ENCODE measurements around the gene STEAP1B.

STEAP1B gene

DNA sequence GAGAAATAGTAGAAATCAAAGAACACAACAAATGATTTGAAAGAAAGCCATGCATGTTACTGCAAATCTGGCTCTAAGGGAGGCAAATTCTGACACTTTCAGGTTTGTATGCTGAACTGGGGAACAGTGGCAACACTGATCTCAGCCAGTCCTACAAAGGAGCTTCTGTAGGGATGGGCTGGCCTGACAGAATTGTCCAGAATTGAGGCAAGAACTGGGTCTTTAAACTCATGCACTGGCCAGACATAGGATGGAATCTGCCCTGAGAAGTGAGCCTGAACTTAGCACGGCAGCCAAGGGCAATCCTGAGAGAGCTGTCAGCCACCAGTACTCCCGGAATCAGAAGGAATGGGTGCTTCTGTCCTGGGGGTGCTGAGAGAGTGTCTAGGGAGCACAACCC lies 72.1 kb downstream of the STEAP1B start:
- no peaks in the 10 kb centered on the region for H3K4me1 Mint-ChIP-seq (ENCODE audit: low read depth in 2 of 2)
- H3K27ac Mint-ChIP-seq = no peak overlapping the region
- ATAC-seq (replicated peaks) (no peak), DNase-seq (no peak)
- no peaks in the 10 kb centered on the region for H3K36me3 Mint-ChIP-seq (ENCODE audit: insufficient read depth)
- no peak overlapping the region for H3K4me3 Mint-ChIP-seq
- H3K9me3 Mint-ChIP-seq = no peaks in the 10 kb centered on the region
- H3K27me3 Mint-ChIP-seq = peaks cover 0 to 3% of the 10 kb centered on the region in 2 donors

DNA sequence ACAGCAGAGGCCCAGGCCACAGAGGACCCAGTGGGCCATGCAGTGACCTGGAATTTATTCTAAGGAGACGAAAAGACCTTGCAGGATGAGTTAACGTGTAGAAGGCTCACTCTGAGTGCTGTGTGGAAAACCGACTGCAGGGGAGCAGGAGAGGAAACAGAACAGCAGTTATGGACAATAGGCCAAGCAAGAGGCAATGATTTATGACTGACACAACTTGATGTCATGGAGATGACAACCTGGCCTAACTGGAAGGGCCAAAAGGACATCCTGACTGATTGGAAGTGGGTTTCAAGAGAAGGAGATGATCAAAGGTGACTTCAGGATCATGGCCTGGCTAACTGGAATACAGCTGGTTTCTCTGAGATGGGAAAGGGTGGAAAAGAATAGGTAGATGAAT lies 72.9 kb downstream of the STEAP1B start:
- ATAC-seq (replicated peaks) = no peak
- no peaks in the 10 kb centered on the region for H3K36me3 Mint-ChIP-seq (ENCODE audit: insufficient read depth)
- H3K9me3 Mint-ChIP-seq = no peaks in the 10 kb centered on the region
- H3K4me1 Mint-ChIP-seq (ENCODE audit: low read depth in 2 of 2) = no peaks in the 10 kb centered on the region
- H3K27ac Mint-ChIP-seq = no peak overlapping the region
- no peaks in the 10 kb centered on the region for H3K27me3 Mint-ChIP-seq
- DNase-seq = no peak
- no peak overlapping the region for H3K4me3 Mint-ChIP-seq

DNA sequence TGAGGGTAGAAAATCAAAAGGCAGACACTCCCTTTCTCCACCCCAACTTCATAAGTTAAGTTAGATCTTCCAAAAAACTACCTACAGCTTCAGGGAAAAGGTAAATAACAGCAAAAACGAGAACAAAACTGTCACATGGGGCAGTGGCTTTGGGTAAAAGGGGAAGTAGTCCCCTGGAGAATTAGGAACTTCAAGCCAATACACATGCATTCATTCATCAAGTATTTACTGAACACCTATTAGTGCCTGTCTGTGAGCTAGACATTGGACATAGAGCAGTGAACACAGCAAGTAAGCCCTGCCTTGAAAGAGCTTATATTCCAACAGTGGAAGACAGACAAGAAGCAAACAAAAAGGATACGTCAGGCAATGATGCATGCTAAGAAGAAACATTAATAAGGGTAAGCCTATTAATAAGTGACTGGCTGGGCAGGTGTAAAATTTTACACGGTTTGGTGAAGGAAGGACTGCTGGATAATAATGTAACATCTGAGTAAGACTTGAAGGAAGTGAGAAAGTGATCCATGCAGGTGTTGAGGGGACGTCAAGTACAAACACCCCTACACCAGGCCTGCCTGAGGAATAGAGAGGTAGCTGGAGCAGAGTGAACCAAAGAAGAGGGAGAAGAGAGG lies 73.4 kb downstream of the STEAP1B start:
- Mint-ChIP-seq H3K4me3 (no peak overlapping the region), H3K4me1 (ENCODE audit: low read depth in 2 of 2) (no peaks in the 10 kb centered on the region), H3K36me3 (ENCODE audit: insufficient read depth) (no peaks in the 10 kb centered on the region), H3K27ac (no peak overlapping the region), H3K9me3 (no peaks in the 10 kb centered on the region), H3K27me3 (no peaks in the 10 kb centered on the region)
- no peak for DNase-seq
- ATAC-seq (replicated peaks) = no peak

DNA sequence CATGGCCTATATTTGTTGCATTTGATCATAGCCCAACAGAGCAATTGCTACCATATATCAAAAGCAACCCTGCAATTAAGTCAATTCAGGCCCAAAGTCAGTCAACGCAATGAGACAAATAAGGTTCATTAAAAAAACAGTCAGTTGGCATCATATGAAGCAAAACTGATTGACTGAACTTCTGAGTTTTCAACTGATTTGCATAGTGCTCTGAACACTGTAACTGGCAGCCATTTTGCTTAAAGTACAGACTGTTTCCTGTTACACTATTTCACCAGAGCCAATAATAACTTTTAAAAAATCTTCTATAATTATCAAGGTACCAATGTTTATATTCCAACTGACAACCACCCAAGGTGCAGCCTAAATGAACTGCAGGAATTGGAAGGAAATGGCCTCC lies 74.6 kb downstream of the STEAP1B start:
- no peak for DNase-seq
- Mint-ChIP-seq H3K9me3 (no peaks in the 10 kb centered on the region), H3K27me3 (no peaks in the 10 kb centered on the region), H3K4me1 (ENCODE audit: low read depth in 2 of 2) (no peaks in the 10 kb centered on the region), H3K27ac (no peak overlapping the region), H3K4me3 (no peak overlapping the region), H3K36me3 (ENCODE audit: insufficient read depth) (no peaks in the 10 kb centered on the region)
- no peak for ATAC-seq (replicated peaks)

DNA sequence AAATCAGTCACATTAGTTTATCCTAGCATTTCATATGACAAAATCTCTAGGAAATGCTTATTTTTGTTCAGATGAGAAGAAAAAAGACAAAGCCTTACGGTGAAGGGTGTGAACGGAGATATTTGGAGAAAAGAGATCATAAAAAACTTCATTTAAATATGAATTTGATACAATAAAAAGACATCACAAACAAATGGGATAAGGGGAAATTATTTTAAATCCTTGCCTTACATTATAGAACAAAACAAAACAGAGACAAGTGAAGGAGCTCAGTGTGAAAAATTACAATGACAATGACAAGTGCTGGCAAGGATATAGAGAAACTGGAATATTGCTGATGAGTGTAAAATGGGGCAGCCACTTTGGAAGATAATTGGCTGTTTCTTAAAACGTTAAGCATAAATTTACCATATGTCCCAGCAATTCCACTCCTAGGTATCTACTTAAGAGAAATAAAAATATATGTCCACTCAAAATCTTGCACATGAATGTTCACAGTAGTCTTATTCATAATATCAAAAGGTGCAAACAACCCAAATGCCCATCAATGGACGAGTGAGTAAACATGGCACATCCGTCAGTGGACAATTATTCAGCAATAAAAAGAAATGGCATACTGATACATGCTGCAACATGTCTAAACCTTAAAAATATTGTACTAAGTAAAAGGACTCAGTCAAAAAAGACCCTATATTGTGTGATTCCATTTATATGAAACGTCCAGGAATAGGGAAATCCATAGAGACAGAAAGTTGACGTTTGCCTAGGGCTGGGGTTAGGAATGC lies 77.0 kb downstream of the STEAP1B start:
- no peaks in the 10 kb centered on the region for H3K36me3 Mint-ChIP-seq (ENCODE audit: insufficient read depth)
- no peak overlapping the region for H3K4me3 Mint-ChIP-seq
- H3K27me3 Mint-ChIP-seq = no peaks in the 10 kb centered on the region
- no peaks in the 10 kb centered on the region for H3K9me3 Mint-ChIP-seq
- DNase-seq = no peak
- H3K4me1 Mint-ChIP-seq (ENCODE audit: low read depth in 2 of 2) = no peaks in the 10 kb centered on the region
- H3K27ac Mint-ChIP-seq = no peak overlapping the region
- ATAC-seq (replicated peaks) = no peak

DNA sequence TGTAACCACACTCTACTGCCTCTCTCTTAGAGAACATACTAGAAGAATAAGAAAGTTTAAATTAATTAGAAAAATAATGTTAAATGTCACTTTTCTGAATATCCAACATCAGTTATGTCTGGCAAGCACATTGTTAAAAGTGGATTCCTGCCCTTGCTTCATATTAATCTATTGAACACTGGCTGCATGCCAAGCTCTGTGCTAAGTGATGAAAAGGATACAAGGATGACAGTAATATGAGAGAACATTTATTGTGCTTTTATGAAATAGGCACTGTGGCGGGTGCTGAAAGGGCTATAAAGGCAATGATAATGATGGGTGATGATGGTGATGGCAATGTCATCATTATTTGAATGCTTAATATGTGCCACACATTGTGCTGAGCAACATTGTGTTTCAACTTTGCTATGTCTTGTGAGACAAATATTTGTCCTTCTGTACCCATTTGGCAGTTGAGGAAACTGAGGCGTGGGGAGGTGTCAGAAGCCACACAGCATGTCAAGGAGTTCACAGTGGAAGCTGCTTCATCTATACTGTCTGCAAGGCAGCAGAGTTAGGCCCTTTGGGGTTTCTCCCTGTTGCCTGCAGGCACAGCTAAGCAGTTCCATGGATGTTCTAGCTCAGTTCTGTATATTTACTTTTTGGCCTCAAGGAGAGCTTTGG lies 78.9 kb downstream of the STEAP1B start:
- DNase-seq (no peak), ATAC-seq (replicated peaks) (no peak)
- H3K4me3 Mint-ChIP-seq = no peak overlapping the region
- H3K9me3 Mint-ChIP-seq = no peaks in the 10 kb centered on the region
- H3K36me3 Mint-ChIP-seq (ENCODE audit: insufficient read depth) = no peaks in the 10 kb centered on the region
- no peak overlapping the region for H3K27ac Mint-ChIP-seq
- H3K27me3 Mint-ChIP-seq = peaks cover 0 to 7% of the 10 kb centered on the region in 2 donors
- no peaks in the 10 kb centered on the region for H3K4me1 Mint-ChIP-seq (ENCODE audit: low read depth in 2 of 2)

DNA sequence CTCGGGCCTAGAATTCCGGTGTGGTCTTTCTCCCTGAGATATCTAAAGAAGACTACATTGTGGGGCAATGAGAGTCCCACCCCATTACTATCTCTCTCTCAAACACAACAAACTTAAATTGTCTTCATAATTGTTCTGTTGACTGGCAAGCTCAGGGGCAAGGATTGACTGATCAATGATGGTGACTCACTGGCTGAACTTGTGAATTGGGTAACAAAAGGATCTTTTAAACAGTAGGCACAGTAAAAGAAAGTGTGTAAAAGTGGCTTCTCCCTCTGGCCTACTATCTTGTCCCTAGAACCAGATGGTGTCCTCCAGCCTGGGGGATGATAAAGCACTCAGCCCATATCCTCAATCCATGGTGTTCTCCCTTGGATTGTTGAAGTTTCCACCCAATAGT lies 80.0 kb downstream of the STEAP1B start:
- peaks cover 0 to 8% of the 10 kb centered on the region in 2 donors for H3K27me3 Mint-ChIP-seq
- no peak overlapping the region for H3K4me3 Mint-ChIP-seq
- no peak overlapping the region for H3K27ac Mint-ChIP-seq
- H3K4me1 Mint-ChIP-seq (ENCODE audit: low read depth in 2 of 2) = no peaks in the 10 kb centered on the region
- DNase-seq (no peak), ATAC-seq (replicated peaks) (no peak)
- H3K36me3 Mint-ChIP-seq (ENCODE audit: insufficient read depth) = no peaks in the 10 kb centered on the region
- H3K9me3 Mint-ChIP-seq = no peaks in the 10 kb centered on the region

DNA sequence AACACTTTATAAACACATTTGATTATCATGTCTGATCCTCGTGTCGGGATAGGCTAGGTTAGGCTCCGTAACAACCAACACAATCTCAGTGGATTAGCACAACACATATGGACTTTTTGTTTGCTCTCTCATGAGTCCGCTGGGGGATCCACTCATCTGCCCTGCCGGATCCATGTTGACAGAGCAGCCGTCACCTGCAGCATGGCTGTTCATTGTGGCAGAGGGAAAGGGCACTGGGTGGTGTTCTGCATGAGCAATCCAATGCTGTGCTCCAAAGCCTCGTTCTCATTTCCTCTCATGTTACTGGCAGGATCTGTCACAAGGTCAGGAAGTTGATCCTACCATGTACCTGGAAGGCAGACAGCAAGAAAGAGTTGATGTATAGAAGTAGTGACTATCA lies 80.5 kb downstream of the STEAP1B start:
- H3K36me3 Mint-ChIP-seq (ENCODE audit: insufficient read depth) = no peaks in the 10 kb centered on the region
- H3K4me3 Mint-ChIP-seq = no peak overlapping the region
- no peaks in the 10 kb centered on the region for H3K9me3 Mint-ChIP-seq
- DNase-seq (no peak), ATAC-seq (replicated peaks) (no peak)
- H3K4me1 Mint-ChIP-seq (ENCODE audit: low read depth in 2 of 2) = no peaks in the 10 kb centered on the region
- peaks cover 3 to 13% of the 10 kb centered on the region in 2 donors for H3K27me3 Mint-ChIP-seq
- H3K27ac Mint-ChIP-seq = no peak overlapping the region

DNA sequence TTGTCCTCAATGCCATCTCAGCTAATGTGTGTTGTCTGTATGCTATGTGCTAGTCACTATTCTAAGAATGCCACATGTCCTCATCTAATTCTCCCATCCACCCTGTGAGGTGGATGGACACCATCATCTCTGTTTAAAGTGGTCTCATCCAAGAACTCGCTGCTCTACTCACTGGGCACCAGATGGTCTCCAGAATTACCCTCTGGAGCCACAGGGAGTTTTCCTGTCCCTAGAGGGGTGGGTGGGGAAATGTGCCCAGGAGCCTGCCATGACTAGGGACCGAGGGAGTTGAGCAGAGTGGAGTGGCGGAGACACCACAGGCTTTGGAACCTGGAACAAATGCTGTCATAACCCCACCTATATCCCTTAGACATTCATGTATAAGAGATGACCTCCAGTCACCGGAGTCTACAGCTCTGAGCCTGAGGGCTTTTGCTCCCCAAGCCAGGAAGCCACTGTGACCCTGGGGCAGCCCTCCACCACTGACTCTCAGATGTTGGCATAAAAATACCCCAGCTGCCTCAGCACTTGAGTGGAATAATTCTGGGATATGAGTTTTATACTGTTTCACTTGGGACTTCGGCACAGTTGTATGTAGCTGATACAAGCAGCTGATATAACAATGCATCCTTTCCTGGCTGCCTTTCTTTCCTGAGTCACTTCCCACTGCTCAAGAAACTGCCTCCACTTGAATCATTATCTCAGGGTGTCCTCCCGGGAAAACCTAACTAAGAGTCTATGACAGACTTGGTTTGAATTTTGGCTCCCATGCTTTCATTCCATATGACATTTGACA lies 81.5 kb downstream of the STEAP1B start:
- Mint-ChIP-seq H3K9me3 (no peaks in the 10 kb centered on the region), H3K27ac (no peak overlapping the region), H3K27me3 (peaks cover 5 to 22% of the 10 kb centered on the region in 2 donors), H3K4me3 (no peak overlapping the region), H3K36me3 (ENCODE audit: insufficient read depth) (no peaks in the 10 kb centered on the region), H3K4me1 (ENCODE audit: low read depth in 2 of 2) (no peaks in the 10 kb centered on the region)
- ATAC-seq (replicated peaks) (no peak), DNase-seq (no peak)

DNA sequence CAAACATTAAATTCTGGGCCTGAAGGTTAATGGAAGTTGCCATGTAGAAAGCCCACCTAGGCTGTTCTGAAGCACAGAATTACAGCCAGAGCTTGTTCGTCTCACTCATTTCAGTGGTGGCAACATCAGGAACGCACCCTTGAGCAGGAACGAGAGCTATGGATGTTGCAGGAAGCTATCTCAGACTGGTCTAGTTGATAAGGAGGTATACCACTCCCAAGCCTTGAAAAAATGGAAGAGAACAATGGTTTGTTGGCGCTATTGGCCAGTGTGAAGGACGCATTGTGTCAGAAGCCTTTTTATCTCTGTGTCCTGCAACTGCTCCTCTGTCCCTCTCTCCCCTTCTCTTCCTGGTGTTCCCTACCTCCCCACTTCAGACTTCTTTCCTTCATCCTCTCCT lies 82.1 kb downstream of the STEAP1B start:
- ATAC-seq (replicated peaks) (no peak), DNase-seq (no peak)
- H3K27ac Mint-ChIP-seq = no peak overlapping the region
- no peak overlapping the region for H3K4me3 Mint-ChIP-seq
- H3K9me3 Mint-ChIP-seq = no peaks in the 10 kb centered on the region
- H3K4me1 Mint-ChIP-seq (ENCODE audit: low read depth in 2 of 2) = no peaks in the 10 kb centered on the region
- H3K36me3 Mint-ChIP-seq (ENCODE audit: insufficient read depth) = no peaks in the 10 kb centered on the region
- H3K27me3 Mint-ChIP-seq = peaks cover 5 to 28% of the 10 kb centered on the region in 2 donors

DNA sequence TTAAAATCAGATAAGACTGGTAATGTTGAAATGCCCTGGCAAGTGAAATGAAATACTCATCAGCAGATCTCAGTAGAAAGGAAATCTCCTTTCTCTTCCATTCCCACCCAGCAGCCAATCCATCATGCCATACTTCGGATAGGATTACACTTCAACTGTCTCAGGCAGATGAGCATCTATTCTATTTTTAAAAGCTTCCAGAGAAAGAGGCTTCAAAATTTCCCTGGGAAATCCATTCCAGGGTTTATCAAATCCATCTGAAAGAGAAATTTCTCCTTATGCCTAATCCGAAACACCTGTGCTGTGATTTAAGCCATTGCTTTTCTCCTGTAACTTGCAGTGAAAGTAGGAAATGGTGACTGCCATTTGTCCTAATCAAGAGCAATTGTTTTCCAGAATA lies 82.6 kb downstream of the STEAP1B start:
- Mint-ChIP-seq H3K36me3 (ENCODE audit: insufficient read depth) (no peaks in the 10 kb centered on the region), H3K4me1 (ENCODE audit: low read depth in 2 of 2) (no peaks in the 10 kb centered on the region), H3K9me3 (no peaks in the 10 kb centered on the region), H3K27me3 (peaks cover 5 to 28% of the 10 kb centered on the region in 2 donors), H3K27ac (no peak overlapping the region), H3K4me3 (no peak overlapping the region)
- DNase-seq (no peak), ATAC-seq (replicated peaks) (no peak)

DNA sequence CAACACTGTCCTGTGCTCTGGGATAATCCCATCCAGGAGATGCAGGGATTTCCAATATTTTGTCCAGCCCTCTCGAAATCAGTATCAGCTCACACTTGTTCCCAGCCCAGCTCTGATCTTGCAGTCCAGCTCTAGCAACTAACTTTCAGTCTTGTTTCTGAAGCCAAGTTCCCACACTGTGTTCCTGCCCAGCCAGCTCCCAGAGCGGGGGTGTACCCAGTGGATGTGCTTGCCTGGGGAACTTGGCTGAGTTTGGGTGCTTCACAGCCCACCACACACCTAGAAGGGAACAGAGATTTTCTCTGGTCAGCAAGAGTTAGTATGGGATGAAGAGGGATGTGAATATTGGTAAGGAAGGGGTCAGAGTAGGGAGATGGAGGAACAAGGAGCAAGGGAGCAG lies 85.6 kb downstream of the STEAP1B start:
- Mint-ChIP-seq H3K27ac (no peak overlapping the region), H3K9me3 (peaks cover 0 to 5% of the 10 kb centered on the region in 2 donors), H3K27me3 (peaks cover 5 to 35% of the 10 kb centered on the region in 2 donors), H3K4me3 (no peak overlapping the region), H3K4me1 (ENCODE audit: low read depth in 2 of 2) (no peaks in the 10 kb centered on the region), H3K36me3 (ENCODE audit: insufficient read depth) (no peaks in the 10 kb centered on the region)
- DNase-seq (no peak), ATAC-seq (replicated peaks) (no peak)

DNA sequence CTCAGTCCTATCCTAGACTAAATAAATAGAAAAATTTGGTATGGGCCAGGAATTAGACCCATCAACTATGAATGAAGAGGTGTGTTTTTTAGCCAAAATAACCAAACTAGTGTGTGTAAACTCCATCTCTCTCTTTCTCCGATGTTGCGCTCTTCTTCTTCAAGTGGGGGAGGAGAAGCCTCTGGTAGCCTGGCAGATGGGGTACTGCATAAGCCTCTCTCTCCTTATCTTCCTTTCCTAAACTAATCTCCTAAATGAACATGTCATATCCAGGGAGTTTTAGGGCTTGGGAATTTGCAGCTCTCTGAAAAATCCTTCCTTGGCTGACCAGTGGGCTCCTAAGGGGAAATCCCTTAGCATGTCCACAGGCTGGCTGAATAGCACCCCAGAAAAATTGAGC lies 86.8 kb downstream of the STEAP1B start:
- Mint-ChIP-seq H3K4me1 (ENCODE audit: low read depth in 2 of 2) (no peaks in the 10 kb centered on the region), H3K27ac (no peak overlapping the region), H3K4me3 (no peak overlapping the region), H3K9me3 (peaks cover 0 to 7% of the 10 kb centered on the region in 2 donors), H3K27me3 (peaks cover 5 to 35% of the 10 kb centered on the region in 2 donors), H3K36me3 (ENCODE audit: insufficient read depth) (no peaks in the 10 kb centered on the region)
- DNase-seq (no peak), ATAC-seq (replicated peaks) (no peak)

All from effector memory CD8-positive, alpha-beta T cell (primary cell).